Mesendoderm (in vitro differentiated cells): ENCODE data around the gene SIGLEC11.
A peak's percentile ranks its signal among the peaks of the same experiment; 100 is the strongest.

Experiments
- DNase-seq: peaks from one replicate; pipeline ENCODE4 v3.0.0; 2013
- H2AK5ac ChIP-seq: 2 replicates; pipeline ENCODE4 v1.6.1; 2013; ENCODE audit warnings: low read length, inconsistent platforms
- H2BK120ac ChIP-seq: 2 replicates; pipeline ENCODE4 v1.6.1; 2013; ENCODE audit warnings: low read depth, mild to moderate bottlenecking, low read length, moderate library complexity, mixed read lengths
- H2BK15ac ChIP-seq: replicated peaks from 2 replicates; pipeline ENCODE4 v1.6.1; 2013; ENCODE audit warnings: low read depth, mild to moderate bottlenecking, moderate library complexity
- H2BK5ac ChIP-seq: 2 replicates; pipeline ENCODE4 v1.6.1; 2013; ENCODE audit warnings: low read length, inconsistent platforms
- H3K18ac ChIP-seq: 2 replicates; pipeline ENCODE4 v1.6.1; 2013; ENCODE audit warnings: mild to moderate bottlenecking, low read length, mixed read lengths
- H3K23ac ChIP-seq: one replicate; pipeline ENCODE4 v1.6.1; 2013; ENCODE audit warnings: low read length
- H3K27ac ChIP-seq: 2 replicates; pipeline ENCODE4 v1.5.1; 2013; ENCODE audit warnings: low read depth, mild to moderate bottlenecking, inconsistent platforms, low read length, moderate library complexity
- H3K27me3 ChIP-seq: 2 replicates; pipeline ENCODE4 v1.6.1; 2013; ENCODE audit warnings: low read length, control low read depth, mild to moderate bottlenecking, inconsistent platforms; ENCODE audit not compliant: insufficient read depth, poor library complexity
- H3K36me3 ChIP-seq: 2 replicates; pipeline ENCODE4 v1.6.1; 2013; ENCODE audit warnings: low read length, inconsistent platforms; ENCODE audit not compliant: control insufficient read depth, insufficient read depth
- H3K4ac ChIP-seq: one replicate; pipeline ENCODE4 v1.6.1; 2013; ENCODE audit warnings: low read depth, mild to moderate bottlenecking, low read length, moderate library complexity
- H3K4me1 ChIP-seq: 2 replicates; pipeline ENCODE4 v1.6.1; 2013; ENCODE audit warnings: low read depth, low read length, inconsistent platforms; ENCODE audit not compliant: control insufficient read depth
- H3K4me2 ChIP-seq: 2 replicates; pipeline ENCODE4 v1.6.1; 2013; ENCODE audit warnings: low read length
- H3K4me3 ChIP-seq: 2 replicates; pipeline ENCODE4 v1.5.1; 2013; ENCODE audit warnings: mild to moderate bottlenecking, low read length
- H3K56ac ChIP-seq: one replicate; pipeline ENCODE4 v1.6.1; 2013; ENCODE audit warnings: low read length
- H3K79me1 ChIP-seq: 2 replicates; pipeline ENCODE4 v1.6.1; 2013; ENCODE audit warnings: low read length, inconsistent platforms
- H3K79me2 ChIP-seq: 2 replicates; pipeline ENCODE4 v1.6.1; 2013; ENCODE audit warnings: mild to moderate bottlenecking, low read length; ENCODE audit not compliant: control insufficient read depth, insufficient read depth
- H3K9ac ChIP-seq: 2 replicates; pipeline ENCODE4 v1.6.1; 2013; ENCODE audit warnings: low read length, inconsistent platforms
- H4K5ac ChIP-seq: one replicate; pipeline ENCODE4 v1.6.1; 2013; ENCODE audit warnings: low read length
- H4K8ac ChIP-seq: one replicate; pipeline ENCODE4 v1.6.1; 2013; ENCODE audit warnings: low read depth, mild to moderate bottlenecking, control low read depth, low read length, moderate library complexity
- WGBS: extraction: QIAGEN DNeasy Blood & Tissue Kit; methylation state at CpG from one replicate; pipeline ENCODE4 v1.1.7; 2013; ENCODE audit warnings: low lambda C conversion rate, missing lambda C conversion rate; ENCODE audit not compliant: insufficient coverage; ENCODE audit errors: extremely low coverage; 5-methylcytosine and 5-hydroxymethylcytosine counted together

Gene SIGLEC11

GRCh38 chr19:49938662-49939061 is 22.3 kb downstream of the SIGLEC11 start:
- H3K27me3 ChIP-seq, result no peaks in the 10 kb centered on the region
- no peak overlapping the region for H3K23ac ChIP-seq
- no peak for DNase-seq
- no peak overlapping the region for H3K4me3 ChIP-seq
- H4K5ac ChIP-seq, result no peak overlapping the region
- H2AK5ac ChIP-seq, result no peak overlapping the region
- no peak overlapping the region for H2BK5ac ChIP-seq
- no peaks in the 10 kb centered on the region for H3K4me1 ChIP-seq
- H3K79me2 ChIP-seq, result no peaks in the 10 kb centered on the region
- H3K79me1 ChIP-seq, result no peaks in the 10 kb centered on the region
- WGBS, result no CpG with 5 or more reads among the region's 4 CpGs
- no peak overlapping the region for H3K27ac ChIP-seq
- H2BK120ac ChIP-seq, result no peak overlapping the region
- no peak overlapping the region for H3K4me2 ChIP-seq
- no peak overlapping the region for H2BK15ac ChIP-seq
- no peak overlapping the region for H4K8ac ChIP-seq
- H3K56ac ChIP-seq, result no peak overlapping the region
- H3K18ac ChIP-seq, result no peak overlapping the region
- H3K36me3 ChIP-seq, result no peaks in the 10 kb centered on the region
- no peak overlapping the region for H3K4ac ChIP-seq
- no peak overlapping the region for H3K9ac ChIP-seq

GRCh38 chr19:49937750-49938381 is 23.1 kb downstream of the SIGLEC11 start:
- Histone ChIP-seq H3K23ac (no peak overlapping the region), H4K8ac (no peak overlapping the region), H3K9ac (no peak overlapping the region), H2AK5ac (no peak overlapping the region), H3K79me1 (no peaks in the 10 kb centered on the region), H3K18ac (no peak overlapping the region), H3K27me3 (no peaks in the 10 kb centered on the region), H3K4ac (no peak overlapping the region), H3K4me2 (peak overlapping the region; percentile 31), H2BK120ac (no peak overlapping the region), H4K5ac (no peak overlapping the region), H3K36me3 (no peaks in the 10 kb centered on the region), H3K79me2 (no peaks in the 10 kb centered on the region), H3K4me3 (no peak overlapping the region), H3K4me1 (no peaks in the 10 kb centered on the region), H3K56ac (no peak overlapping the region), H2BK15ac (no peak overlapping the region), H3K27ac (no peak overlapping the region), H2BK5ac (no peak overlapping the region)
- peak; percentile 82 for DNase-seq
- WGBS, result no CpG with 5 or more reads among the region's 35 CpGs

- H2AK5ac ChIP-seq, result no peak overlapping the region
- no peak for DNase-seq
- WGBS, result no CpG with 5 or more reads among the region's 5 CpGs
- H3K36me3 ChIP-seq, result no peaks in the 10 kb centered on the region
- no peak overlapping the region for H2BK120ac ChIP-seq
- H3K79me1 ChIP-seq, result no peaks in the 10 kb centered on the region
- H3K4me1 ChIP-seq, result no peaks in the 10 kb centered on the region
- no peaks in the 10 kb centered on the region for H3K27me3 ChIP-seq
- H3K23ac ChIP-seq, result no peak overlapping the region
- no peak overlapping the region for H3K4me3 ChIP-seq
- H3K4ac ChIP-seq, result no peak overlapping the region
- no peak overlapping the region for H2BK15ac ChIP-seq
- H3K4me2 ChIP-seq, result no peak overlapping the region
- no peak overlapping the region for H3K27ac ChIP-seq
- no peak overlapping the region for H2BK5ac ChIP-seq
- no peaks in the 10 kb centered on the region for H3K79me2 ChIP-seq
- no peak overlapping the region for H3K56ac ChIP-seq
- no peak overlapping the region for H4K5ac ChIP-seq
- no peak overlapping the region for H4K8ac ChIP-seq
- H3K9ac ChIP-seq, result no peak overlapping the region
- no peak overlapping the region for H3K18ac ChIP-seq
These were observed 24.4 kb downstream of the SIGLEC11 start for GRCh38 chr19:49936549-49936948.

DNA sequence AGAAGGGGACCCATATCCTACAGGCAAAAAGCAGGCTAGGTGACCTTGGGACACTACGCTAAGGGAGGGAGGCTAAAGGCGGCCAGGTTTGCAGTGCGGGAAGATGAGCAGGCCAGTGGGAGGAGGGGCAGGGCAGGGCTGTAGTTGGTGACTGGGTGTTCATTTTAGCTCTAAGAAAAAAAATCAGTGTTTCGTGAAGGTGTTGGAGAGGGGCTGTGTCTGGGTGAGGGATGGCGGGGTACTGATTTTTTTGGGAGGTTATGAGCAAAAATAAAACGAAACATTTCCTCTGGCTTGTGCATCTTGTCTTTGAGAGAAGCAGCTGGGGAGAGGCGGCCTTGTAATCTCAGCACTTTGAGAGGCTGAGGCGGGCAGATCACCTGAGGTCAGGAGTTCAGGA is 27.3 kb downstream of the SIGLEC11 start:
- H3K18ac ChIP-seq, result no peak overlapping the region
- no peak overlapping the region for H2BK120ac ChIP-seq
- H3K36me3 ChIP-seq, result no peaks in the 10 kb centered on the region
- H4K5ac ChIP-seq, result no peak overlapping the region
- no peak overlapping the region for H3K4me3 ChIP-seq
- no peak overlapping the region for H3K56ac ChIP-seq
- no peak overlapping the region for H2AK5ac ChIP-seq
- peaks cover 6% of the 10 kb centered on the region for H3K79me2 ChIP-seq
- no peak overlapping the region for H2BK5ac ChIP-seq
- H3K4me1 ChIP-seq, result no peaks in the 10 kb centered on the region
- H3K79me1 ChIP-seq, result no peaks in the 10 kb centered on the region
- H3K27ac ChIP-seq, result no peak overlapping the region
- no peak for DNase-seq
- no peak overlapping the region for H3K4ac ChIP-seq
- no peak overlapping the region for H2BK15ac ChIP-seq
- H3K9ac ChIP-seq, result no peak overlapping the region
- no CpG with 5 or more reads among the region's 8 CpGs for WGBS
- H3K23ac ChIP-seq, result no peak overlapping the region
- H3K4me2 ChIP-seq, result no peak overlapping the region
- H4K8ac ChIP-seq, result no peak overlapping the region
- H3K27me3 ChIP-seq, result no peaks in the 10 kb centered on the region

GRCh38 chr19:49932731-49933131 is 28.2 kb downstream of the SIGLEC11 start:
- no peak overlapping the region for H3K56ac ChIP-seq
- H3K4me1 ChIP-seq, result peaks cover 2% of the 10 kb centered on the region
- H4K8ac ChIP-seq, result no peak overlapping the region
- no peak overlapping the region for H2AK5ac ChIP-seq
- no peak overlapping the region for H2BK15ac ChIP-seq
- WGBS, result no CpG with 5 or more reads among the region's 25 CpGs
- no peak overlapping the region for H3K4ac ChIP-seq
- H2BK120ac ChIP-seq, result no peak overlapping the region
- peaks cover 13% of the 10 kb centered on the region for H3K79me2 ChIP-seq
- peaks cover 3% of the 10 kb centered on the region for H3K79me1 ChIP-seq
- no peak overlapping the region for H2BK5ac ChIP-seq
- no peaks in the 10 kb centered on the region for H3K27me3 ChIP-seq
- H3K23ac ChIP-seq, result no peak overlapping the region
- no peak overlapping the region for H3K27ac ChIP-seq
- no peak for DNase-seq
- peaks cover 2% of the 10 kb centered on the region for H3K36me3 ChIP-seq
- H4K5ac ChIP-seq, result no peak overlapping the region
- no peak overlapping the region for H3K9ac ChIP-seq
- H3K4me2 ChIP-seq, result no peak overlapping the region
- H3K4me3 ChIP-seq, result no peak overlapping the region
- no peak overlapping the region for H3K18ac ChIP-seq

- Histone ChIP-seq H4K5ac (no peak overlapping the region), H2BK5ac (no peak overlapping the region), H3K56ac (no peak overlapping the region), H3K4me2 (no peak overlapping the region), H3K4me3 (no peak overlapping the region), H2BK15ac (no peak overlapping the region), H3K18ac (no peak overlapping the region), H3K9ac (no peak overlapping the region), H3K79me2 (peaks cover 20% of the 10 kb centered on the region), H4K8ac (no peak overlapping the region), H2AK5ac (no peak overlapping the region), H3K27ac (no peak overlapping the region), H3K79me1 (peaks cover 9% of the 10 kb centered on the region), H2BK120ac (no peak overlapping the region), H3K23ac (no peak overlapping the region), H3K4ac (no peak overlapping the region), H3K36me3 (peaks cover 8% of the 10 kb centered on the region), H3K27me3 (no peaks in the 10 kb centered on the region), H3K4me1 (peaks cover 7% of the 10 kb centered on the region)
- no CpG with 5 or more reads among the region's 5 CpGs for WGBS
- DNase-seq, result no peak
These were observed 28.9 kb downstream of the SIGLEC11 start for GRCh38 chr19:49932041-49932451.
